ENCODE data around the gene MLLT6. TPM values are rescaled to one million over a fixed set of nuclear protein-coding genes. Genes with fewer than 3 reads are reported as not detected.
"Not testable (repeated sequence)": the region's sequence is repeated elsewhere in the genome, so short reads cannot be mapped to it uniquely, and the experiment has no call there.

The MLLT6 gene
- total RNA-seq, 4 donors from 2014 or later, result 46.1 to 85.0 (median 54.0) TPM

DNA sequence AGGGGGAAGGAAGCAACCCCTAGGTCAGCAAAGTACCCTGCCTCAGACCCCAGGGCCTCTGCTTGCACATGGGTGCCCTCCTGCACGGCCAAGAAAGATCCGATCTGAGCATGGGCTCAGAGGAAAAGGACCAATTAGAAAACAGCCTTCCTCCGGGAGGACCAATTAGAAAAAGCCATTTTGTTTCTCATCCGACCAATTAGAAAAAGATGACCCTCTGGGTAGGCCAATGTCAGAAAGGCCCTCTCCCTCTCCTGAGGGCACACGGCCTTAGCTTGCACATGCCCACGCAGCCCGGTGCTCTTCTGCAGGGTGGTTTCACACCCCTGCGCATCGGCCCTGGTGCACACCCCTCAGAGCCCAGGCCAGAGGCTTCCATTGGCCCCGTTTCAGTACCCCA lies 20.0 kb downstream of the MLLT6 start:
- intact Hi-C loops (cut with DNase I; ENCODE audit: low total_unique reads), result no loop called here
- no peak for DNase-seq (ENCODE audit: low spot score in 2 of 2)
- WGBS, 2 donors, result 77 to 84% methylated on average over 10 of the region's 10 CpGs
- no peak overlapping the region for H3K4me3 ChIP-seq (ENCODE audit: low read depth, poor library complexity, severe bottlenecking)
- TF ChIP-seq, protein P1, sequence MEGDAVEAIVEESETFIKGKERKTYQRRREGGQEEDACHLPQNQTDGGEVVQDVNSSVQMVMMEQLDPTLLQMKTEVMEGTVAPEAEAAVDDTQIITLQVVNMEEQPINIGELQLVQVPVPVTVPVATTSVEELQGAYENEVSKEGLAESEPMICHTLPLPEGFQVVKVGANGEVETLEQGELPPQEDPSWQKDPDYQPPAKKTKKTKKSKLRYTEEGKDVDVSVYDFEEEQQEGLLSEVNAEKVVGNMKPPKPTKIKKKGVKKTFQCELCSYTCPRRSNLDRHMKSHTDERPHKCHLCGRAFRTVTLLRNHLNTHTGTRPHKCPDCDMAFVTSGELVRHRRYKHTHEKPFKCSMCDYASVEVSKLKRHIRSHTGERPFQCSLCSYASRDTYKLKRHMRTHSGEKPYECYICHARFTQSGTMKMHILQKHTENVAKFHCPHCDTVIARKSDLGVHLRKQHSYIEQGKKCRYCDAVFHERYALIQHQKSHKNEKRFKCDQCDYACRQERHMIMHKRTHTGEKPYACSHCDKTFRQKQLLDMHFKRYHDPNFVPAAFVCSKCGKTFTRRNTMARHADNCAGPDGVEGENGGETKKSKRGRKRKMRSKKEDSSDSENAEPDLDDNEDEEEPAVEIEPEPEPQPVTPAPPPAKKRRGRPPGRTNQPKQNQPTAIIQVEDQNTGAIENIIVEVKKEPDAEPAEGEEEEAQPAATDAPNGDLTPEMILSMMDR (IDR thresholded peaks at IDR 0.05), result no peak
- no peak for TF ChIP-seq POLR2A (IDR thresholded peaks at IDR 0.05)

DNA sequence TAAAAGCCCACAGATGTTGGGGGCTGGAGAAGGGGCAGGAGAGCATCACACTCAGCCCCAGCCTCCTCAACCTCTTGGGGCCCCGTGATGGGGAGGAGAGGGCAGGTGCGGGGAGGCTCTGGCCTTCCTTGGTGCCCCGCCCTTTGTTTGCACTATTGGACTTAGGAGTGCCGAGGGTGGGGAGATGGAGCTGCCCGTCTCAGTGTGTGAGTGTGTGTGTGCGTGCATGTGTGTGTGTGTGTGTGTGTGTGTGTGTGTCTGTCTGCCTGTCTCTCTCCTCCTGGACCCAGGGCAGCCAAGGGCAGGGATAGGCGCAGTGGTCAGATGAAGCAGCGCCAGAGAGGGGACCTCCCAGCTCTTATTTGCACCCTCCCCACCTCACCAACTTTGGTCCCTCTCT lies 21.1 kb downstream of the MLLT6 start:
- H3K4me3 ChIP-seq (ENCODE audit: low read depth, poor library complexity, severe bottlenecking); intact Hi-C loops (cut with DNase I; ENCODE audit: low total_unique reads); DNase-seq (ENCODE audit: low spot score in 2 of 2): not testable (repeated sequence)
- 58 to 78% methylated on average over 6 to 7 of the region's 8 CpGs for WGBS, 2 donors

DNA sequence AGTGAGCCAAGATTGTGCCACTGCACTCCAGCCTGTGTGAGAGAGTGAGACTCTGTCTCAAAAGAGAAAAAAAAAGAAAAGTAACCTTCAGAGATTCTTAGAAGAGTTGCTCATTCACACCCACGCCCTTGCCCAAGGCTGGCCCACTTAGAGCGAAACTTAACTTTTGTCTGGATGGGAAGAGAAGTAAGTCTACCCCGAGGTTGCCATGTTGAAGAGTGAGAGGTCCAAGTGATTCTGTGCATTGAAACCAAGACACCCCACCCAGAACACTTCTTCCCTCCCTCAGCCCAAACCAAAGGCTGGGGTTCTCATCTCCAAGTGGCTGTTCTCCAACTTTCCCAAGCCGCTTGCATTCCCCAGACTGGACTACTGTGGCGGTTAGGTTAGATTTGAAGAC lies 22.7 kb downstream of the MLLT6 start:
- intact Hi-C loops (cut with DNase I; ENCODE audit: low total_unique reads), result no loop called here
- no peak for DNase-seq (ENCODE audit: low spot score in 2 of 2)
- H3K4me3 ChIP-seq (ENCODE audit: low read depth, poor library complexity, severe bottlenecking), result no peak overlapping the region
- 63 to 67% methylated on average over 5 of the region's 5 CpGs for WGBS, 2 donors
- no peak for TF ChIP-seq POLR2A (IDR thresholded peaks at IDR 0.05)
- TF ChIP-seq, protein P1 (IDR thresholded peaks at IDR 0.05), result no peak

DNA sequence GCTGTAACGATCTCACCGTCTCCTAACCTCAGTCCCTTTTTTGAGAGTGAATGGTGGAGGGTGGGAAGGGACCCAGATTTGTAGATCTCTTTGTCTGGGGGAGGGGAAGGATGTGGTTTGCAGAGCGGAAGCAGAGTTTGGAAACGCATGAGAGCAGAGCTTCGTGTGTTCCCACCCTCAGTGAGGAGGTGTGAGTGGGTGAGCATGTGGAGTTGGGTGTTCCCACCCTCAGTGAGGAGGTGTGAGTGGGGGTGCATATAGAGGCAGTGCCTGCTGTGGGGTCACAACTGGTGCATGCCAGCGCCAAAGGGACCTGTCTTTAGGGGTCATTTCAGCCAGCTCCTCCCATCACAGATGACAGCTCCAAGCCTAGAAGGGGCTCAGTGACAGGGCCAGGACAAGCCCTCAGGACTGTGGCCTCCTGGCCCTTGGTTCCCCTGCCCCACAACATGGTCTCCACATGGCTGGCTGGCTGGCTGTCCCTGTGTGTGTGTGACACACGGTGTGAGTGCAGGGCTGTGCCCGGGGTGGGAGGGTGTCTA lies 23.3 kb downstream of the MLLT6 start:
- DNase-seq (ENCODE audit: low spot score in 2 of 2), result no peak
- H3K4me3 ChIP-seq (ENCODE audit: low read depth, poor library complexity, severe bottlenecking), result no peak overlapping the region
- intact Hi-C loops (cut with DNase I; ENCODE audit: low total_unique reads), result no loop called here
- TF ChIP-seq, protein P1 (IDR thresholded peaks at IDR 0.05), result no peak
- TF ChIP-seq POLR2A (IDR thresholded peaks at IDR 0.05), result no peak
- WGBS, 2 donors, result 58 to 69% methylated on average over 8 of the region's 8 CpGs

DNA sequence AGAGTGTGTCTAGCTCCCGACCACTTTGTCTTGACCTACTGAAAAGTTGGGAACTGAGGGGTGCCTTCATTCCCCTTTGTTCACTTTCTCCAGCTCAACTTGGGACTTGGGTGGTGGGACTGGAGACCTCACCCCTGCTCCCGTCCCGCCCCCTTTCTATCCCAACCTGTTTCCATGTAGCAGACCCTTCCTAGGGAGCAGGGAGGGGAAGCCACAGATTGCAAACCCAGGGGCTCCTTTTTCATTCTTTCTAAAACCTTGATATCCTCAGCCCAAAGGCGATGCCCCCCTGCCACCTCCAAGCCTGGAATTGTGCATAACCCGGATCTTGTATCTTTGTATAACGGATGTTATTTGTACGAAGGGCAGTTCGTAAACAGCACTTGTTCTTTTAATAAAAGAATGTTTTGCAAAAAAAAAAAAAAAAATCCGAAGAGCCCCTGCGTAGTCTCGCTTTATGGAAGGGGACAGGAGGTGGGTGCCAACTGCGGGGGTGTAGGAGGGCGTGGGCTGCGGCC lies 24.4 kb downstream of the MLLT6 start:
- TF ChIP-seq POLR2A (IDR thresholded peaks at IDR 0.05), result no peak
- TF ChIP-seq, protein P1 (IDR thresholded peaks at IDR 0.05), result no peak
- H3K4me3 ChIP-seq (ENCODE audit: low read depth, poor library complexity, severe bottlenecking), result peak overlapping the region; percentile 25
- WGBS, 2 donors, result 22 to 26% methylated on average over 14 of the region's 14 CpGs
- intact Hi-C loops (cut with DNase I; ENCODE audit: low total_unique reads), result no loop called here
- no peak for DNase-seq (ENCODE audit: low spot score in 2 of 2)

DNA sequence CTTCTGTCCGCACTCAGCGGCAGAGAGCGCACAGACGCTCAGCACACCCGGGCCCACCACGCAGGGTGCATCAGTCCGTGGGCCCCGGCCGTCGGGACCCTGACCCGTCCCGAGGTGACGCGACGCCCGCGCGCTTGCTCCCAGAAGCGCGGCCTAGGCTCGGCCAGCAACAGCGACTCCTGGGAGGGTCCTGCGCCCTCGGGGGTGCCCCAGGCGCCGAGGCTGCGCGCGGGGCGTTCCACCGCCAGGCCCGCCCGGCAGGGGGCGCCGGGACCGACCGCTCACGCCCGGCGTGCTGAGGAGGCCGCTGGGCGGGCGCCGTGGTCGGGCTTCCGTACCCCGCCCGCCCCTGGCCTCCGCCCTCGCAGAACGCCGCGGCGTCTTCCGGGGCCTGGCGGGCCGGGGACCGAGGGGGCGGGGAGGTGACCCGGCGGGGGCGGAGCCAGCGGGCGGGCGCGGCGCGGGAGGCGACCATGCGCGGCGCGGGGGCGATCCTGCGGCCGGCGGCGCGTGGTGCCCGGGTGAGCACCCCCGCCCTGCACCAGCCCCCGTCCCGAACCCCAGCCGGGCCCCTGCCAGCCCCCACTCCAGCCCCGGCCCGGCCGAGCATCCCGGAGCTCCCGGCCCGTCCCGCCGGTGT lies 24.9 kb downstream of the MLLT6 start, which contains the start of gene CISD3:
Gene CISD3 (plus strand): TSS at position 456 of the 640 bp plus-strand sequence. CDS start 18 bp downstream, at position 474.
- peak within 1 kb of the TSS; percentile 54 for H3K4me3 ChIP-seq (ENCODE audit: low read depth, poor library complexity, severe bottlenecking)
- no peak for TF ChIP-seq POLR2A (IDR thresholded peaks at IDR 0.05)
- TF ChIP-seq, protein P1 (IDR thresholded peaks at IDR 0.05), result peak in 1 of 3 donors; percentile 30
- WGBS, 2 donors, result 1% methylated on average over 13 to 15 of the region's 92 CpGs
- intact Hi-C loops (cut with DNase I; ENCODE audit: low total_unique reads), result loop anchor here (2.0 to 5.0 kb wide), 2 partner anchors 55 to 1817 kb away; partner anchors contain the start of gene EPOP
- DNase-seq (ENCODE audit: low spot score in 2 of 2), result peak; percentile 62 to 95

Measured in lower leg skin (tissue), 4 donors.